Measurements from ENCODE around the gene RNF144A.

DNA sequence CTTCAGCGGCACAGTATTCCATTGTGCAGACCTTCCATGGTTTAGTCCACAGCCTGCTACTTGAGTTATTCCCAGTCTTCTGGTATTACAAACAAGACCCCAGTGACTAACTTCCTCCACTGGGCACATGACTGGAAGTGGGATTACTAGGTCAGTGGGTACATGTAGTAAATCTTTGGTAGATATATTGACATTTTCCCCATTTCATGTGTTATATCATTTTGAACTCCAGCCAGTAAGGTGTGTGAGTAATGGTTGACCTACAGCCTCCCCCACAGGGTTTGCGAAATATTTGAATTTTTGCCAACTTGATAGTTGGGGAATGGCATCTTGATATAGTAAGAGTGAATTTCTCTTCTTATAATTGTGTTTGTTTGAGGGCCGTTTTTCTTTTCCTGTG, 58.8 kb downstream of the RNF144A start:
- TF ChIP-seq, protein P1, sequence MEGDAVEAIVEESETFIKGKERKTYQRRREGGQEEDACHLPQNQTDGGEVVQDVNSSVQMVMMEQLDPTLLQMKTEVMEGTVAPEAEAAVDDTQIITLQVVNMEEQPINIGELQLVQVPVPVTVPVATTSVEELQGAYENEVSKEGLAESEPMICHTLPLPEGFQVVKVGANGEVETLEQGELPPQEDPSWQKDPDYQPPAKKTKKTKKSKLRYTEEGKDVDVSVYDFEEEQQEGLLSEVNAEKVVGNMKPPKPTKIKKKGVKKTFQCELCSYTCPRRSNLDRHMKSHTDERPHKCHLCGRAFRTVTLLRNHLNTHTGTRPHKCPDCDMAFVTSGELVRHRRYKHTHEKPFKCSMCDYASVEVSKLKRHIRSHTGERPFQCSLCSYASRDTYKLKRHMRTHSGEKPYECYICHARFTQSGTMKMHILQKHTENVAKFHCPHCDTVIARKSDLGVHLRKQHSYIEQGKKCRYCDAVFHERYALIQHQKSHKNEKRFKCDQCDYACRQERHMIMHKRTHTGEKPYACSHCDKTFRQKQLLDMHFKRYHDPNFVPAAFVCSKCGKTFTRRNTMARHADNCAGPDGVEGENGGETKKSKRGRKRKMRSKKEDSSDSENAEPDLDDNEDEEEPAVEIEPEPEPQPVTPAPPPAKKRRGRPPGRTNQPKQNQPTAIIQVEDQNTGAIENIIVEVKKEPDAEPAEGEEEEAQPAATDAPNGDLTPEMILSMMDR (IDR thresholded peaks at IDR 0.05), result no peak
- no peak for TF ChIP-seq POLR2A (IDR thresholded peaks at IDR 0.05)
- no peak for TF ChIP-seq EP300 (IDR thresholded peaks at IDR 0.05)

All from tibial nerve (tissue), 4 donors.